Stimulated activated CD8-positive, alpha-beta memory T cell treated with anti-CD3 and anti-CD28 coated beads, Interleukin-12 subunit alpha, Interleukin-12 subunit beta, amount 100 ng/mL, for 24 hours (primary cell): Measurements from ENCODE around the gene ATAT1.

Experiments used
- DNase-seq: peaks from one replicate; pipeline ENCODE4 v3.0.0-alpha.2; 2020; ENCODE audit errors: extremely low read depth

The ATAT1 gene

GRCh38 chr6:30613251-30614043 lies 13.2 kb upstream of the ATAT1 start:
- no peak for DNase-seq

GRCh38 chr6:30614044-30614842 lies 12.4 kb upstream of the ATAT1 start:
- no peak for DNase-seq

GRCh38 chr6:30614843-30615218 lies 11.8 kb upstream of the ATAT1 start:
- peak; percentile 61 for DNase-seq

DNA sequence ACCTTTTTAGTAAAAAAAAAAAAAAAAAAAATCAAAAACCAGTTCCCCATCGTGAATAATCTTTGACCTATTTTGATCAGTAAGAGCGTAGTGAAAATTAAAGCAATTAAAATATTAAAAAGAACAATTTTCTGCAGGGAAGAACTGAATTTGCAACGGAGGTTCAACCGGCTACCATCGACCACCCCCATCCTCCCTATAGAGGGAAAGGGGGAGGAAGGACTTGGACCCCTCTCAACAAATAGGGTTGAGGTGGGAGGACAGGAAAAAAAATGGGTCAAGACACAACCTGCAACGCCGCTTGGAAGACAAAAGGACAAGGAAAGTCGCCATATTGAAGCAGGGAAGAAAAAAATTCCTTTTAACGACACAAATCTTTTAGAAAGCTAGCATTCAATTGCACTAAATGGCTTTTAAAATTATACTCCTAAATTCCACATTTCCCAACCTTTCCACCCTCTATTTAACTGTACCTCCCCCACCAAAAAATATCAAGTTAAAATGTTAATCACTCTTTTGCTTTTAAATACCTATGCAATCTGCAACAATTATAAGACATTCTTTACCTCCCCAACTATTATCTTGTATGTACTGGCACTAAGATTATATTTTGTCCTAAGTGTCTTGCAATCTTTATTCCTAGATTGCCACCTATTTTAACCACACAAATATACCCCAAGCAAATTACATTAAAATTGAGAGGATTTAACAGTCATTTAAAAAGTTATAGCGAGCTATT lies 11.3 kb upstream of the ATAT1 start:
- DNase-seq: no peak

GRCh38 chr6:30615958-30616810 lies 10.5 kb upstream of the ATAT1 start:
- DNase-seq: no peak

- peak; percentile 96 for DNase-seq
Observed at GRCh38 chr6:30616811-30617564, 9.7 kb upstream of the ATAT1 start, which contains the start of gene PPP1R10. Gene PPP1R10 (minus strand): TSS chr6:30617243. CDS start chr6:30609944, 7,299 bp downstream.

DNA sequence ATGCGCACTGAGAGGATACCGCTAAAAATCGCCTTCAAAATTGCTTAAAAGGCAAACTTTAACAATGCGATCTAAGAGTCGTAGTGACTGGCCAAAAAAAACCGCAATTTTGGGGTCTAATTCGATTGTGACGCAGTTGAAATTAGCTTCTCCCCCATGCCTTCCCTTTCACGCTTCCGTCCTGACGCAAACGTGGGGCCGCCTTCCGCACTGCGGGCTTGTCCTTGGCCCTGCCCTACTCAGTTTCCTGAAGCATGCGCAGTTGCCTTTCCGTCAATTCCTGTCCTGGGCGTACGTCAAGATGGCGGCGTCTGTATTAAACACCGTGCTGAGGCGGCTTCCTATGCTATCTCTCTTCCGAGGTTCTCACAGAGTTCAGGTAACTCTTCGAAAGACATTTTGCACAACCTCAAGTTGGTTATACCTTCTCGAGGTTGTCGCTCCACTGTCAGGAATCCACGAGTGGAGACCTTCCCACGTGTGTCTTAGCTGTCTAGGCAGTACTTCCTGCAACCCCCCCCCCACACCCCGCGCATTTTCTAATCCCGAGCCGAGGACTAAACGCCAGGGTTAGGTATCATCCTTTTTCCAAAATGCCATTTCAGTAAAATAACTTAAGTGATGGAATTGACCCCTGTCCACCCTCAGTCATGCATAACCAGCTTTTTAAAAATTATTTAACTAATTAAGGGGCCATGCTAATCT lies 9.0 kb upstream of the ATAT1 start, which contains the start of gene MRPS18B:
Gene MRPS18B (plus strand): TSS at position 276 of the 705 bp plus-strand sequence. CDS start 26 bp downstream, at position 302.
- peak; percentile 91 for DNase-seq

GRCh38 chr6:30618270-30618797 lies 8.3 kb upstream of the ATAT1 start:
- no peak for DNase-seq

- no peak for DNase-seq
Observed at GRCh38 chr6:30619561-30619960, 7.1 kb upstream of the ATAT1 start.

- no peak for DNase-seq
Observed at GRCh38 chr6:30625511-30625910, 1.2 kb upstream of the ATAT1 start.

GRCh38 chr6:30635834-30636233 lies 9.2 kb downstream of the ATAT1 start:
- no peak for DNase-seq

DNA sequence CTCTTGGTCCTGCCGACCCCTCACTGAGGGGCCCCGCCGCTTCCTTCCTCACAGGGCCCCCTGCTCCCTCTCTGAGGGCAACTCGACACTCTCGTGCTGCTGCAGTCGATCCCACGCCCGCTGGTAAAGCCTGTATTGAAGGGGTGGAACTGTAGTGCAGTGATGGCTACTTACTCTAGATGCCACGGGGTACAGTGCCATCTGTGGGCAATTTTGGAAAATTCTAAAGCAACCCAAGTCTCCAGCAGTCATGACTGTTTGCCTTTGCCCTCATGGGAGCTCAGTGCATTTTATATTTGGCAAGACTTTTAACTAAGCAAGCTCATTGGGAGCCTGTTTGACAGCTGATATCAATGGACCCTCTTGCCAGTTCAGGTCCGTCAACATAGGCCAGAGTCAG lies 13.8 kb downstream of the ATAT1 start:
- no peak for DNase-seq

GRCh38 chr6:30641048-30641447 lies 14.4 kb downstream of the ATAT1 start:
- DNase-seq: no peak

DNA sequence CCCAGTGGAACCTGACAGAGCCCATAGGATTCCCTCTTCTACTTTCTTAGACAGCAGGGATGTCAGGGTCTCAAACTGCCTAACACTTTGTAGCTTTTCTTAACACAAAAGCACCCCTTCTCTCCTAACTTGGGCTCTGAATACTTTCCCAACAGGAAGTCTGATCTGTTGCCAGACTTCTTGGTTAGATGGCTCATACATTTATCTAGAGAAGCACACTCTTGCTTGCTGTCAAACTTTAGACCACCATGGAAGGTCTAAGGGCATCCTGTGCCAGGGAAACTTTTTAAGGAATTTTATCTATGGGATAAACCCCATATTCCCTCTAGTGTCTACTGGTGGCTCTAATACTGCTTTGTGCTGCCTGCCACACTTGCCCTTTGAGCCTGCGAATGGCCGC lies 17.0 kb downstream of the ATAT1 start:
- DNase-seq: no peak

GRCh38 chr6:30644769-30645168 lies 18.1 kb downstream of the ATAT1 start:
- DNase-seq: no peak

- no peak for DNase-seq
Observed at GRCh38 chr6:30645989-30646388, 19.3 kb downstream of the ATAT1 start.

DNA sequence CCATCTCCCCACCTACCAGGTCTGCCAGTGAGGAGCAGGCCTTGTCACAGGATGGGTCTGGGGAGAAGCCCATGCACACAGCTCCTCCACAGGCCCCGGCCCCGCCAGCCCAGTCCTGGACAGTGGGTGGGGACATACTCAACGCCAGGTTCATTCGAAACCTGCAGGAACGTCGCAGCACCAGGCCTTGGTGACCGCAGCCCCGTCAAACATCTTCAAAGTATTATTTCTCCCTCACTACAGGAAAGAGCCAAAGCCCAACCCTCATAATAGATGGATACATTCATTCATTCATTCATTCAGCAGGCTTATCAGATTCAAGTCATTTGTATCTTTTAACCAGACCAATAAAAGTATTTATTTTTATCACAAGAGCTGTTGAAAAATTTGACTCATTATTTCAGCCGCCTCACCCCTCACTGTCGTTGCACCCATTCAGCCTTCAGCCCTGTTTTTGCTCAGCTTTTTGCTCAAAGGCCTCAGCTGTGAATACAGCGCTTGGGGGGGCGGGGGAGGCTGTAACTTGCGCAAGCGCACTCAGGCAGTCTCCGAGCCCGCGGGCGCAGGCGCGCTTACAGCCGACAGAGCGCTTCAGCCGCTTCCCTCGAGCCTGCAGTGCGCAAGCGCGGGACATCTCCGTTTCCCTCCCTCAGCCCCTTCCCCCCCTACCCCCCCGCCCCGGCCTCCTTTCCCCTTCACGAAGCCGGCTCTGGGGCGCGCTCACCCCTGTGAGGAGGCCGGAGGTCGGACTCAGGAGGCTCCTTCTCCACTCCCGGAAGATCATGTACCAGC lies 20.0 kb downstream of the ATAT1 start, which contains the start of gene C6orf136:
Gene C6orf136 (plus strand): TSS at position 684 of the 792 bp plus-strand sequence. CDS start 99 bp downstream, at position 783.
- peak; percentile 82 for DNase-seq
